HepG2 (cell line): ENCODE data around the gene RPA1.

ENCODE experiments used
- ATF2 ChIP-seq: sonication (generic); formaldehyde crosslinking; IDR thresholded peaks from 2 replicates; pipeline ENCODE4 v1.4.0; 2020; ENCODE audit warnings: missing genetic modification reagents
- MAFF ChIP-seq: IDR thresholded peaks from 2 replicates; pipeline ENCODE4 v1.6.1; 2011; ENCODE audit warnings: low read depth, low read length, improper control_type of control experiment
- MEIS2 ChIP-seq: sonication (generic); formaldehyde crosslinking; IDR thresholded peaks from 2 replicates; pipeline ENCODE4 v1.9.0; 2021; ENCODE audit warnings: mild to moderate bottlenecking, missing genetic modification reagents
- SALL1 ChIP-seq: sonication (generic); formaldehyde crosslinking; IDR thresholded peaks from 2 replicates; pipeline ENCODE4 v1.8.0; 2022; ENCODE audit warnings: mild to moderate bottlenecking, missing genetic modification reagents

GRCh38 chr17:1787301-1787902, 42.4 kb upstream of the RPA1 start:
- TF ChIP-seq SALL1 (CRISPR knock-in tag) = no peak
- no peak for TF ChIP-seq ATF2
- TF ChIP-seq MAFF = no peak
- TF ChIP-seq MEIS2 (CRISPR knock-in tag) = no peak
